D721Med (cell line): ENCODE measurements around the gene NIBAN1.
A peak's percentile ranks its signal among the peaks of the same experiment; 100 is the strongest.

Experiments used
- DNase-seq: peaks from one replicate; pipeline ENCODE4 v3.0.0; 2011; ENCODE audit warnings: low spot score; ENCODE audit not compliant: insufficient read length
- FAIRE-seq: peaks from 2 replicates; lab custom pipeline; 2011; peaks lifted over from hg19 to GRCh38; lab: Jason Lieb, UNC
- TF ChIP-seq, protein P1 (sequence below): IDR thresholded peaks from 2 replicates; pipeline ENCODE4 v1.5.1; 2012; ENCODE audit warnings: mild to moderate bottlenecking, control low read depth; ENCODE audit not compliant: insufficient read depth; ENCODE audit errors: missing control alignments

The NIBAN1 gene

DNA sequence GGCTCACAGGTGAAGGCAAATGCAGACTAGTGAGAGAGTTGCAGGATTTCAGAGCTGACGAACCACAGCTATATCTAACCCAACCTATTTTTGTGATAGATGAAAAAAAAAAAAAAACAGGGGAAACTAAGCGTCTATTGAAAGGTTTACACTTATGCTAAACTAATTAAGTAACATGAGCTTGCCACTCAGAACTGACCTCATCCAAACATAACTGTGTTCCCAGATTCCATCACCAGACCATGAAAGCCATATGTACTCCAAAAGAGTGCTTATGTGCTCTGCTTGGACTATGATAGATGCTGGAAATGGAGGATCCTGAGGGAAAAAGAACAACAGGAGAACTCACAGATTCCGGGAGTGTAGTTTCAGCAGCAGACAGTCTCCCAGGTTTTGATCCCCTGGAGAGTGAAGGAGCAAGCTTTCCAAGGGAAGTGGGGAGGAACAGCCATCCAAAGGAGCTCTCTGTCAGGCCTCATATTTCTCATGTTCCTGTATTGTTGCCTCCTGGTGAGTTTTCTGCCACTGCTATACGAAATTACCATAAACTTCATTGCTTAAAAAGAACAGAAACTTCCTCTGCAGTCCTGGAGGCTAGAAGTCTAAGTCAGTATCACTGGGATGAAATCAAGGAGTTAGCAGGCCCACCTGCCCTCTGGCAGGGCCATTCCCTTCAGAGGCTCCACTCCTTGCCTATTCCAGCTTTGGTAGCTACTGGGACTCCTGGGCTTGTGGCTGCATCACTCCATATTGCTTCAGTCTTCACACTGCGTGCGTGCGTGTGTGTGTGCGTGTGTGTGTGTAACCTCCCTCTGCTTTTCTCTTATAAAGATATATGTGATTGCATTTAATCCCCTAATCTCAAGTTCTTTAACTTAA, 38.1 kb downstream of the NIBAN1 start:
- no peak for DNase-seq
- TF ChIP-seq, protein P1, sequence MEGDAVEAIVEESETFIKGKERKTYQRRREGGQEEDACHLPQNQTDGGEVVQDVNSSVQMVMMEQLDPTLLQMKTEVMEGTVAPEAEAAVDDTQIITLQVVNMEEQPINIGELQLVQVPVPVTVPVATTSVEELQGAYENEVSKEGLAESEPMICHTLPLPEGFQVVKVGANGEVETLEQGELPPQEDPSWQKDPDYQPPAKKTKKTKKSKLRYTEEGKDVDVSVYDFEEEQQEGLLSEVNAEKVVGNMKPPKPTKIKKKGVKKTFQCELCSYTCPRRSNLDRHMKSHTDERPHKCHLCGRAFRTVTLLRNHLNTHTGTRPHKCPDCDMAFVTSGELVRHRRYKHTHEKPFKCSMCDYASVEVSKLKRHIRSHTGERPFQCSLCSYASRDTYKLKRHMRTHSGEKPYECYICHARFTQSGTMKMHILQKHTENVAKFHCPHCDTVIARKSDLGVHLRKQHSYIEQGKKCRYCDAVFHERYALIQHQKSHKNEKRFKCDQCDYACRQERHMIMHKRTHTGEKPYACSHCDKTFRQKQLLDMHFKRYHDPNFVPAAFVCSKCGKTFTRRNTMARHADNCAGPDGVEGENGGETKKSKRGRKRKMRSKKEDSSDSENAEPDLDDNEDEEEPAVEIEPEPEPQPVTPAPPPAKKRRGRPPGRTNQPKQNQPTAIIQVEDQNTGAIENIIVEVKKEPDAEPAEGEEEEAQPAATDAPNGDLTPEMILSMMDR = no peak
- FAIRE-seq = no peak

DNA sequence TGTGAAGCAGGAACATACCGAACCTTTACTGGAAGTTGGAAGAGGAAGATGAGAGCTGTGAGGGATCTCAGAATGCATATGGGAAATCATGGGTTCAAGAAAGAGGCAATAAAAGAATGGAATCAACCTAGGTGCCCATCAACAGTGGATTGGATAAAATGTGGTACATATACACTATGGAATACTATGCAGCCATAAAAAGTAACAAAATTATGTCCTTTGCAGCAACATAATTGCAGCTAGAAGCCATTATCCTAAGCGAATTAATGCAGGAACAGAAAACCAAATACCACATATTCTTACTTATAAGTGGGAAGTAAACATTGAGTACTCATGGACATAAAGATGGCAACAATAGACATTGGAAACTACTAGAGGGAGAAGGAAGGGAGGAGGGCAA, 40.4 kb downstream of the NIBAN1 start:
- no peak for DNase-seq
- FAIRE-seq = no peak
- TF ChIP-seq, protein P1 = no peak

DNA sequence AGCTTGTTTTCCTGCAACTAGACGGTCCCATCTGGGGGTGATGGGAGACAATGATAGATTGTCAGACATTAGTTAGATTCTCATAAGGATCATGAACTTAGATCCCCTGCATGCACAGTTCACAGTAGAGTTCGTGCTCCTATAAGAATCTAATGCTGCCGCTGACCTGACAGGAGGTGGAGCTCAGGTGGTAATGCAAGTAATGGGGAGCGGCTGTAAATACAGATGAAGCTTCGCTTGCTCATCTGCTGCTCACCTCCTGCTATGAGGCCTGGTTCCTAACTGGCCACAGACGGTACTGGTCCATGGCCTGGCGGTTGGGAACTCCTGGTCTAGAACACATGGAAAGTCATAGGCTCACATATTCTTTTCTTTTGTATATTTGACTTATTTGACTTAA, 42.0 kb downstream of the NIBAN1 start:
- FAIRE-seq (no peak), DNase-seq (no peak)
- TF ChIP-seq, protein P1 = no peak

DNA sequence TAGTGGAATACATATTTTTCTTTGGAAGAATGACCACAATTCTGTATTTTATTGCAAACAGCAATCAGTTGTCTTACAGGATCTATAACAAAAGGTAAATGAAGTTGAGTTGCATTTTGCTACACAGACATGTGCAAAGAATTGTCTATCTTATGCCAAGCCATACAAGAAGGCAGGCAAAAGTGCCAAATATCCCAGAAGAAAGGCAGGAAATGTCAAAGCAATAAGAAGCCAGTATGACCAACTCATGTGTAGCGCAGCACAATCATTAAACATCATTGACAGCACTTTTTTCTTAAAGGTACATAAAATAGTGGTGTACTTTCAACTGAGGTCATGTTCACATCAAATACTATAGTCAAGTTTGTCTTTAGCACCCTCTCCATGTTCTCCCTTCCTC, 42.7 kb downstream of the NIBAN1 start:
- peak; percentile 38 for FAIRE-seq
- TF ChIP-seq, protein P1 = no peak
- no peak for DNase-seq

DNA sequence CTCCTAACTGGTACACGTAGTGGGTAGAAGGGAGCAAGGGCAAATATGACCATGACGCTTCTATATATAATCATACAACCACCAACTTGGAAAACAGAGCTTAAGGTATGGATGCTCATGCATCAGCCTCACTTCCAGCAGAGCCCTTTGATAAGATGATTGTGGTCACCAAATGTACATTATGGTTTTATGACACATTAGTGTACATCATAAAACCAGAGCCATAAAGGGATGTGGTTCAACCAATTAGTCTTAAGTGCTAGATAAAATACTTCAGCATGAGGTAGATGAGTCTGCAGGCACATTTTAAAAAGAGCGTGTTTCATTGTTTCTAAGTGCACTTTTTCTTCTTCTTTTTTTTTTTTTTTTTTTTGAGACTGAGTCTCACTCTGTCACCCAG, 43.7 kb downstream of the NIBAN1 start:
- FAIRE-seq (no peak), DNase-seq (no peak)
- TF ChIP-seq, protein P1 = no peak

DNA sequence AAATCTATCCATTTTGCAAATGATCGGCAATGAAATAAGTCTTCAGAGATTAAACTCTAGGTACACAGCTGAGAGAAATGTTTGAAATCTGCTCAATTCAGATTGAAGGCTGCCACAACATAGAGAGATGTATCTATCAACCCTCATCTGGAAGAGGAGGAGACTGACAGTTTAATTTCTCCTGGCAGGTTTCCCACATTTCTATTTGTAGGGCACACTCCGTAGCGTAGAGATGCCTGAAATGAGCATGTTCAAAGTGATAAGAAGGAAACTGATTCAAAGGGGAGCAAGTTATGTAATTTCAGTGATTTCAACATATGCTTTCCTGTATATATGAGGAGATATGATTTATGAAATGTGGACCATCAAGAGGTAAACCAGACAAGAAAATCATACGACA, 44.1 kb downstream of the NIBAN1 start:
- FAIRE-seq (no peak), DNase-seq (no peak)
- TF ChIP-seq, protein P1 = no peak

DNA sequence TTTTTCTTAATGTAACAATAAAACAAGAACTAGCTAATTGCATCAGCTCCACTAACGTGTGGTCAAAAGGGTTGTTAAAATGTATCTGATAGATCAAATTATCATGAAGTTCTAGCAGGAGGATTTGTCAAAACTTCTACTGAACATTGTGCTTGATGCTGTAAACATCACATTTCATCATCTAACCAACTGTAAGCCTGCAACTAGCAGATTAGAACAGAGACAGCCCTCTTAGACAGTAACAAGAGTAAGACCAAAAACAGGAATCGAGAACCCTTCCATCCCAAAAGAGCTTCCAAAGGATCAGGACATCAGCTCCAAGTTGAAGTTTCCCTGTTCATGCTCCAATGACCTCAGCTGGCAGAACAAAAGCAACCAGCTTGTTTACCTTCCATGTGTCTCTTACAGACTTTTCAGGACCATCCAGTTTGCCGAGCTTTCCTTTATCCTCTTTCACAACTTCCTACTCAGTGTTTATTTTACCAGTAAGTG, 44.6 kb downstream of the NIBAN1 start:
- TF ChIP-seq, protein P1 = no peak
- FAIRE-seq = peak; percentile 70
- DNase-seq = no peak
